WTC11 (cell line): ENCODE measurements around the gene CKB. TPM values are rescaled to one million over a fixed set of nuclear protein-coding genes. Genes with fewer than 3 reads are reported as not detected.

Source experiments
- ATAC-seq: fragments of 200-7000 bp; cut with Tn5 transposase; 2 replicates; pipeline ENCODE4 v1.10.0; 2021; ENCODE audit warnings: mild to moderate bottlenecking, moderate library complexity
- CTCF ChIA-PET: fragments of 300-600 bp; sonication (Branson Sonifier 250); formaldehyde crosslinking; loops from one replicate; lab custom pipeline; 2021; ENCODE audit warnings: antibody characterized with exemption; lab: Charles Lee
- POLR2A ChIA-PET: fragments of 350-600 bp; sonication (Branson Sonifier 250); formaldehyde crosslinking; loops from one replicate; lab custom pipeline; 2021; ENCODE audit warnings: antibody characterized with exemption; lab: Charles Lee
- DNase-seq: peaks from one replicate; pipeline ENCODE4 v3.0.0; 2021; ENCODE audit warnings: low spot score
- H3K27ac Mint-ChIP-seq: 2 replicates; pipeline ENCODE4 v1.8.0; 2021; ENCODE audit warnings: mixed read lengths
- H3K27me3 Mint-ChIP-seq: 2 replicates; pipeline ENCODE4 v1.8.0; 2021; ENCODE audit warnings: low read depth, mild to moderate bottlenecking, moderate library complexity, mixed read lengths
- H3K36me3 Mint-ChIP-seq: 2 replicates; pipeline ENCODE4 v1.8.0; 2021; ENCODE audit warnings: mixed read lengths
- H3K4me1 Mint-ChIP-seq: 2 replicates; pipeline ENCODE4 v1.8.0; 2022; ENCODE audit warnings: mixed read lengths
- H3K4me3 Mint-ChIP-seq: 2 replicates; pipeline ENCODE4 v1.8.0; 2021; ENCODE audit warnings: mild to moderate bottlenecking, moderate library complexity, mixed read lengths
- H3K9me3 Mint-ChIP-seq: 2 replicates; pipeline ENCODE4 v1.8.0; 2021; ENCODE audit warnings: mixed read lengths
- ATF2 ChIP-seq: sonication (generic); formaldehyde crosslinking; IDR thresholded peaks from 2 replicates; pipeline ENCODE4 v1.8.1; 2022; ENCODE audit warnings: low read depth, missing genetic modification reagents, borderline replicate concordance
- ATF6 ChIP-seq: sonication (generic); formaldehyde crosslinking; IDR thresholded peaks from 2 replicates; pipeline ENCODE4 v1.8.1; 2023; ENCODE audit warnings: mild to moderate bottlenecking, missing genetic modification reagents
- ESRRA ChIP-seq: sonication (generic); formaldehyde crosslinking; IDR thresholded peaks from 2 replicates; pipeline ENCODE4 v1.8.1; 2022; ENCODE audit warnings: mild to moderate bottlenecking, missing genetic modification reagents, borderline replicate concordance
- ETV6 ChIP-seq: sonication (generic); formaldehyde crosslinking; IDR thresholded peaks from 2 replicates; pipeline ENCODE4 v1.8.1; 2022; ENCODE audit warnings: mild to moderate bottlenecking, missing genetic modification reagents
- FOXP4 ChIP-seq: sonication (generic); formaldehyde crosslinking; IDR thresholded peaks from 2 replicates; pipeline ENCODE4 v1.8.0; 2022; ENCODE audit warnings: mild to moderate bottlenecking, missing genetic modification reagents
- GTF2I ChIP-seq: fragments of 250-450 bp; sonication (Bioruptor Pico); conservative IDR thresholded peaks from 2 replicates; pipeline ENCODE4 v1.4.0; 2021; ENCODE audit warnings: mild to moderate bottlenecking
- HMGA2 ChIP-seq: fragments of 250-450 bp; sonication (Bioruptor Pico); IDR thresholded peaks from 2 replicates; pipeline ENCODE4 v1.4.0; 2021; ENCODE audit warnings: mild to moderate bottlenecking, moderate library complexity
- KAT7 ChIP-seq: sonication (generic); formaldehyde crosslinking; IDR thresholded peaks from 2 replicates; pipeline ENCODE4 v1.8.1; 2023; ENCODE audit warnings: missing genetic modification reagents, mild to moderate bottlenecking, borderline replicate concordance
- NFATC4 ChIP-seq: fragments of 250-450 bp; sonication (Bioruptor Pico); IDR thresholded peaks from 2 replicates; pipeline ENCODE4 v1.9.0; 2021; ENCODE audit warnings: mild to moderate bottlenecking
- NR2C2 ChIP-seq: sonication (generic); formaldehyde crosslinking; IDR thresholded peaks from 2 replicates; pipeline ENCODE4 v1.8.0; 2022; ENCODE audit warnings: mild to moderate bottlenecking, missing genetic modification reagents
- NR3C1 ChIP-seq: sonication (generic); formaldehyde crosslinking; conservative IDR thresholded peaks from 2 replicates; pipeline ENCODE4 v1.8.1; 2023; ENCODE audit warnings: low read depth, mild to moderate bottlenecking, missing genetic modification reagents
- PRRX2 ChIP-seq: fragments of 250-450 bp; sonication (Bioruptor Pico); IDR thresholded peaks from 2 replicates; pipeline ENCODE4 v1.8.0; 2021; ENCODE audit warnings: mild to moderate bottlenecking
- SMAD3 ChIP-seq: sonication (generic); formaldehyde crosslinking; IDR thresholded peaks from 2 replicates; pipeline ENCODE4 v1.8.0; 2022; ENCODE audit warnings: missing genetic modification reagents, mild to moderate bottlenecking, borderline replicate concordance
- SOX15 ChIP-seq: fragments of 250-450 bp; sonication (Bioruptor Pico); IDR thresholded peaks from 2 replicates; pipeline ENCODE4 v1.9.0; 2021; ENCODE audit warnings: mild to moderate bottlenecking
- TCF7 ChIP-seq: sonication (generic); formaldehyde crosslinking; IDR thresholded peaks from 2 replicates; pipeline ENCODE4 v1.8.0; 2022; ENCODE audit warnings: mild to moderate bottlenecking, low read depth, missing genetic modification reagents, moderate library complexity
- TEAD1 ChIP-seq: sonication (generic); formaldehyde crosslinking; IDR thresholded peaks from 2 replicates; pipeline ENCODE4 v1.8.0; 2022; ENCODE audit warnings: mild to moderate bottlenecking, missing genetic modification reagents
- ZNF121 ChIP-seq: sonication (generic); formaldehyde crosslinking; IDR thresholded peaks from 2 replicates; pipeline ENCODE4 v1.8.0; 2023; ENCODE audit warnings: missing genetic modification reagents
- ZNF232 ChIP-seq: sonication (generic); formaldehyde crosslinking; IDR thresholded peaks from 2 replicates; pipeline ENCODE4 v1.8.0; 2022; ENCODE audit warnings: mild to moderate bottlenecking, missing genetic modification reagents
- ZNF317 ChIP-seq: sonication (generic); formaldehyde crosslinking; IDR thresholded peaks from 2 replicates; pipeline ENCODE4 v1.8.1; 2023; ENCODE audit warnings: low read depth, mild to moderate bottlenecking, moderate library complexity, missing genetic modification reagents, borderline replicate concordance
- ZNF416 ChIP-seq: fragments of 250-450 bp; sonication (Bioruptor Pico); IDR thresholded peaks from 2 replicates; pipeline ENCODE4 v1.9.0; 2021; ENCODE audit warnings: mild to moderate bottlenecking, inconsistent platforms
- ZNF423 ChIP-seq: fragments of 250-450 bp; sonication (Bioruptor Pico); IDR thresholded peaks from 2 replicates; pipeline ENCODE4 v2.1.2; 2022; ENCODE audit warnings: mild to moderate bottlenecking, moderate library complexity
- ZNF512 ChIP-seq: sonication (generic); formaldehyde crosslinking; IDR thresholded peaks from 2 replicates; pipeline ENCODE4 v1.8.1; 2022; ENCODE audit warnings: missing genetic modification reagents, borderline replicate concordance
- ZNF671 ChIP-seq: fragments of 250-450 bp; sonication (Bioruptor Pico); IDR thresholded peaks from 2 replicates; pipeline ENCODE4 v1.8.0; 2021; ENCODE audit warnings: mild to moderate bottlenecking
- total RNA-seq: library from RNA; stranded (reverse); gene quantifications from 3 replicates; pipeline ENCODE4 v1.2.3, GENCODE V29; 2021

The CKB gene
- total RNA-seq, 1 experiment from 2014 or later: 555 TPM

GRCh38 chr14:103519837-103520212, 2.8 kb downstream of the CKB start:
- ATAC-seq: no peak
- ChIA-PET POLR2A (interaction anchor here (1.0 to 8.3 kb wide), 2 partner anchors 22 to 42 kb away, joined by 4 to 65 read pairs; no protein-coding TSS in a partner anchor), CTCF (interaction anchor here (2.6 to 12.2 kb wide), 4 partner anchors 10 to 24 kb away, joined by 14 to 455 read pairs (median 44); partner anchors contain the start of gene TRMT61A)
- peak overlapping the region; percentile 81 for H3K27ac Mint-ChIP-seq
- peak overlapping the region; percentile 56 for H3K4me3 Mint-ChIP-seq
- H3K9me3 Mint-ChIP-seq: no peaks in the 10 kb centered on the region
- peaks cover 12% of the 10 kb centered on the region for H3K36me3 Mint-ChIP-seq
- DNase-seq: no peak
- TF ChIP-seq TCF7 (CRISPR knock-in tag) (no peak), SOX15 (CRISPR knock-in tag) (no peak), ATF2 (CRISPR knock-in tag) (no peak), SMAD3 (no peak), HMGA2 (CRISPR knock-in tag) (no peak), ESRRA (CRISPR knock-in tag) (0 out of 2 replicates have a peak, but pooled peaks have one; percentile 17)
- peaks cover 17% of the 10 kb centered on the region for H3K27me3 Mint-ChIP-seq
- peaks cover 22% of the 10 kb centered on the region for H3K4me1 Mint-ChIP-seq

GRCh38 chr14:103519043-103519836, 3.4 kb downstream of the CKB start:
- Mint-ChIP-seq H3K27me3 (peaks cover 11% of the 10 kb centered on the region), H3K27ac (peak overlapping the region; percentile 81), H3K36me3 (peaks cover 12% of the 10 kb centered on the region), H3K4me1 (peaks cover 22% of the 10 kb centered on the region), H3K4me3 (peak overlapping the region; percentile 56), H3K9me3 (no peaks in the 10 kb centered on the region)
- ChIA-PET CTCF (interaction anchor here (0.6 to 12.2 kb wide), 23 partner anchors 10 to 415 kb away, joined by 3 to 455 read pairs (median 4); partner anchors contain the start of genes BAG5, COA8, TRMT61A and XRCC3), POLR2A (interaction anchor here (1.0 to 8.3 kb wide), 2 partner anchors 23 to 42 kb away, joined by 4 to 65 read pairs; no protein-coding TSS in a partner anchor)
- ATAC-seq: no peak
- no peak for DNase-seq
- TF ChIP-seq FOXP4 (CRISPR knock-in tag): no peak
- TF ChIP-seq ZNF232 (CRISPR knock-in tag): no peak

GRCh38 chr14:103518422-103519042, 4.1 kb downstream of the CKB start:
- Mint-ChIP-seq H3K27ac (peak overlapping the region; percentile 81; the same call in 1 of the 2 replicates), H3K36me3 (peaks cover 12% of the 10 kb centered on the region), H3K4me3 (no peak overlapping the region), H3K4me1 (peaks cover 20% of the 10 kb centered on the region), H3K27me3 (peaks cover 4% of the 10 kb centered on the region), H3K9me3 (no peaks in the 10 kb centered on the region)
- ChIA-PET POLR2A (interaction anchor here (0.6 to 8.3 kb wide), 3 partner anchors 23 to 172 kb away, joined by 4 to 65 read pairs (median 5); no protein-coding TSS in a partner anchor), CTCF (interaction anchor here (0.6 to 12.2 kb wide), 26 partner anchors 9 to 414 kb away, joined by 3 to 455 read pairs (median 4); partner anchors contain the start of genes BAG5, COA8, TRMT61A and XRCC3)
- ATAC-seq (peak; percentile 46), DNase-seq (peak; percentile 89)
- TF ChIP-seq KAT7 (CRISPR knock-in tag): no peak
- TF ChIP-seq ZNF423 (CRISPR knock-in tag): peak; percentile 39; the same call in 1 of the 2 replicates
- TF ChIP-seq ZNF416: 0 out of 2 replicates have a peak, but pooled peaks have one; percentile 3
- TF ChIP-seq ATF6: no peak
- TF ChIP-seq ETV6 (CRISPR knock-in tag): no peak
- 0 out of 2 replicates have a peak, but pooled peaks have one; percentile 53 for TF ChIP-seq PRRX2 (CRISPR knock-in tag)
- no peak for TF ChIP-seq ESRRA (CRISPR knock-in tag)
- no peak for TF ChIP-seq GTF2I
- TF ChIP-seq ZNF317 (CRISPR knock-in tag): no peak
- TF ChIP-seq ZNF512 (CRISPR knock-in tag): no peak
- no peak for TF ChIP-seq NR2C2 (CRISPR knock-in tag)
- TF ChIP-seq NR3C1 (CRISPR knock-in tag): no peak
- no peak for TF ChIP-seq NFATC4 (CRISPR knock-in tag)
- 0 out of 2 replicates have a peak, but pooled peaks have one; percentile 29 for TF ChIP-seq TEAD1
- no peak for TF ChIP-seq ZNF121 (CRISPR knock-in tag)
- TF ChIP-seq ZNF671 (CRISPR knock-in tag): no peak
